Lower leg skin (tissue), 3 donors: ENCODE measurements around the gene LETMD1.

Experiments
- CTCF ChIP-seq, 3 donors: fragments of 450-650 bp; IDR thresholded peaks; one replicate each; pipeline ENCODE4 v1.5.1; 2016; ENCODE audit warnings: antibody characterized with exemption in 3 of 3, mild to moderate bottlenecking in 3 of 3, moderate library complexity in 2 of 3
- POLR2A ChIP-seq, 2 donors: fragments of 450-650 bp; IDR thresholded peaks; one replicate each; pipeline ENCODE4 v1.6.1; 2016 to 2017; ENCODE audit warnings: antibody characterized with exemption in 2 of 2, mild to moderate bottlenecking in 1 of 2, moderate library complexity in 1 of 2

GRCh38 chr12:51085757-51086156 lies 37.6 kb downstream of the LETMD1 start:
- TF ChIP-seq CTCF (IDR thresholded peaks at IDR 0.05) = no peak
- TF ChIP-seq POLR2A (IDR thresholded peaks at IDR 0.05) = no peak
